Chondrocyte (in vitro differentiated cells): ENCODE measurements around the gene RPS15A. TPM values are rescaled to one million over a fixed set of nuclear protein-coding genes. Genes with fewer than 3 reads are reported as not detected.

Source experiments
- total RNA-seq: library from RNA; stranded (reverse); gene quantifications from 3 replicates; pipeline ENCODE4 v1.2.1, GENCODE V29; 2021

The RPS15A gene
- total RNA-seq, 1 donor from 2014 or later, result 794 TPM

Other genes with a start within 250 kb of the RPS15A start
- gene NOMO2, start 228.2 kb downstream of the RPS15A start, total RNA-seq, result 182 to 204 TPM (median 183 TPM) in 3 replicates
- 63.6 to 72.4 TPM (median 68.7 TPM) in 3 replicates for gene ARL6IP1, start 11.2 kb upstream of the RPS15A start, total RNA-seq
- gene SMG1, start 136.1 kb upstream of the RPS15A start, total RNA-seq, result 61.3 to 69.6 TPM (median 65.8 TPM) in 3 replicates
- gene TMC7, start 193.6 kb upstream of the RPS15A start, total RNA-seq, result 1.2 to 1.8 TPM (median 1.6 TPM) in 3 replicates